HG02763 (cell line): Measurements from ENCODE around the gene ADSS1.
"Not testable (repeated sequence)": the region's sequence is repeated elsewhere in the genome, so short reads cannot be mapped to it uniquely, and the experiment has no call there.

ENCODE experiments used
- ATAC-seq: cut with Tn5 transposase; IDR thresholded peaks from one replicate; pipeline ENCODE4 v1.9.1; 2021; ENCODE audit warnings: mild to moderate bottlenecking, moderate library complexity; ENCODE audit not compliant: unreplicated experiment

ADSS1 gene

GRCh38 chr14:104714066-104714465 is 10.0 kb upstream of the ADSS1 start:
- no peak for ATAC-seq

GRCh38 chr14:104714681-104715080 is 9.3 kb upstream of the ADSS1 start:
- no peak for ATAC-seq

GRCh38 chr14:104715416-104715815 is 8.6 kb upstream of the ADSS1 start:
- no peak for ATAC-seq

GRCh38 chr14:104715871-104716270 is 8.2 kb upstream of the ADSS1 start:
- ATAC-seq, result no peak

GRCh38 chr14:104717137-104717536 is 6.9 kb upstream of the ADSS1 start:
- ATAC-seq, result no peak

GRCh38 chr14:104717646-104718045 is 6.4 kb upstream of the ADSS1 start:
- no peak for ATAC-seq

- no peak for ATAC-seq
Observed at GRCh38 chr14:104718147-104718546, 5.9 kb upstream of the ADSS1 start.

- no peak for ATAC-seq
Observed at GRCh38 chr14:104718871-104719270, 5.2 kb upstream of the ADSS1 start.

GRCh38 chr14:104719343-104719742 is 4.7 kb upstream of the ADSS1 start:
- no peak for ATAC-seq

GRCh38 chr14:104721505-104722431 is 2.3 kb upstream of the ADSS1 start:
- ATAC-seq, result no peak

GRCh38 chr14:104722938-104723650 is 935 bp upstream of the ADSS1 start:
- ATAC-seq, result no peak

- no peak for ATAC-seq
Observed at GRCh38 chr14:104724407-104724980, 465 bp downstream of the ADSS1 start.

GRCh38 chr14:104724981-104725771 is 1.1 kb downstream of the ADSS1 start:
- ATAC-seq, result no peak

GRCh38 chr14:104725772-104726548 is 1.9 kb downstream of the ADSS1 start:
- no peak for ATAC-seq

GRCh38 chr14:104726600-104727451 is 2.8 kb downstream of the ADSS1 start:
- ATAC-seq, result no peak

- no peak for ATAC-seq
Observed at GRCh38 chr14:104728631-104729030, 4.6 kb downstream of the ADSS1 start.

- ATAC-seq, result not testable (repeated sequence)
Observed at GRCh38 chr14:104729176-104729834, 5.3 kb downstream of the ADSS1 start.

GRCh38 chr14:104729835-104730181 is 5.8 kb downstream of the ADSS1 start:
- no peak for ATAC-seq

- ATAC-seq, result no peak
Observed at GRCh38 chr14:104730487-104730886, 6.5 kb downstream of the ADSS1 start.
